ENCODE results near the gene PALD1.

PALD1 gene

DNA sequence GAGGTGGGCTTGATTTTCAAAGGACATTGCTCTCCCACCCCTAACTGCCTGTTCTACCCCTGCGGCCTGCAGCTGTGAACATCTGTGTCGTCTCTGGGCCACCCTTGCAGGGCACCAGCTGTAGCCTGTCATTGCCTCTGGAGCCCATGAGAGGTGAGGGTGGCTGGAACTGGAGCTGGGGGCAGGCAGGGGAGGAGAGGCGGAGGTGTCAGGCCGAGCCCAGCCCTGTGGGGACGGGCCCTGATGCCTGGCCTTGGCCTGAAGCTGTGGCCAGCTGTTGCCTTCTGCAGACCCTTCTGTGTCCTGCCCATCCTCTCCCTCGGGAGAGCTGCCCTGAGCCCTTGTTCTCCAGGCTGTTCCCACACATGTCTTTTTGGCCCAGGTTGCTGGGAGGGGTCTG is 44.5 kb downstream of the PALD1 start:
- H3K4me3 ChIP-seq (IDR thresholded peaks at IDR 0.05; ENCODE audit: insufficient read depth, low read depth, low read length) = no peak overlapping the region
- H3K27me3 ChIP-seq (ENCODE audit: insufficient read depth, low read depth) = no peaks in the 10 kb centered on the region
- no peak overlapping the region for H3K27ac ChIP-seq
- H2AFZ ChIP-seq (ENCODE audit: low read depth) = no peak overlapping the region
- H3K36me3 ChIP-seq (ENCODE audit: insufficient read depth) = no peaks in the 10 kb centered on the region
- H4K20me1 ChIP-seq (ENCODE audit: insufficient read depth) = no peaks in the 10 kb centered on the region
- TF ChIP-seq CTCF (conservative IDR thresholded peaks at IDR 0.05; ENCODE audit: low read depth, low read length) = no peak
- no peak overlapping the region for H3K9ac ChIP-seq
- H3K79me2 ChIP-seq (ENCODE audit: insufficient read depth, low read depth) = no peaks in the 10 kb centered on the region
- no peaks in the 10 kb centered on the region for H3K4me1 ChIP-seq (ENCODE audit: low read depth, poor library complexity, severe bottlenecking)
- no peak overlapping the region for H3K4me2 ChIP-seq

DNA sequence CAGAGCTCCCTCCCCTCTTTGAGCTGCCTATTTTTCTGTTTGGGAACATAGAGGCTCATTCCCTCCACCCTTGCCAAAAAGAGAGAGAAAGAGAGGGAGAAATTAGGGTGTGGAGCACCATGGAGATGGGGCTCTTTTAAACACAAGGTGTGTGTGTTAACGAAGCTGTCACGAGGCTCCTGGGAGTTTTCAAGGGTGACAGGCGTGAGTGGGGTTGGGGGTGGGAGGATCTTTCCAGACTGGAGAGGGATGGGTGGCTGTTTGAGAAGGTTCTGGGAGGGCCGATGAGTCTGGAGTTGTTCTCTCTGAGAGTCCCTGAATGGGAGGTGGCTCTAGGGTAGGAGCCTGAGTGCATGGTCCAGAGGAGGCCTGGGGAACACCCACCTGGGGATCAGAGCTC is 45.0 kb downstream of the PALD1 start:
- Histone ChIP-seq H3K4me1 (ENCODE audit: low read depth, poor library complexity, severe bottlenecking) (no peaks in the 10 kb centered on the region), H2AFZ (ENCODE audit: low read depth) (no peak overlapping the region), H3K4me2 (no peak overlapping the region), H3K4me3 (IDR thresholded peaks at IDR 0.05; ENCODE audit: insufficient read depth, low read depth, low read length) (no peak overlapping the region), H3K36me3 (ENCODE audit: insufficient read depth) (no peaks in the 10 kb centered on the region), H3K9ac (no peak overlapping the region), H3K27me3 (ENCODE audit: insufficient read depth, low read depth) (no peaks in the 10 kb centered on the region), H4K20me1 (ENCODE audit: insufficient read depth) (no peaks in the 10 kb centered on the region), H3K27ac (no peak overlapping the region), H3K79me2 (ENCODE audit: insufficient read depth, low read depth) (no peaks in the 10 kb centered on the region)
- TF ChIP-seq CTCF (conservative IDR thresholded peaks at IDR 0.05; ENCODE audit: low read depth, low read length) = no peak

GRCh38 chr10:70528314-70528713 is 49.7 kb downstream of the PALD1 start:
- H2AFZ ChIP-seq (ENCODE audit: low read depth) = no peak overlapping the region
- no peaks in the 10 kb centered on the region for H4K20me1 ChIP-seq (ENCODE audit: insufficient read depth)
- H3K36me3 ChIP-seq (ENCODE audit: insufficient read depth) = no peaks in the 10 kb centered on the region
- H3K27me3 ChIP-seq (ENCODE audit: insufficient read depth, low read depth) = no peaks in the 10 kb centered on the region
- no peak for TF ChIP-seq CTCF (conservative IDR thresholded peaks at IDR 0.05; ENCODE audit: low read depth, low read length)
- no peak overlapping the region for H3K9ac ChIP-seq
- H3K4me3 ChIP-seq (IDR thresholded peaks at IDR 0.05; ENCODE audit: insufficient read depth, low read depth, low read length) = no peak overlapping the region
- no peaks in the 10 kb centered on the region for H3K4me1 ChIP-seq (ENCODE audit: low read depth, poor library complexity, severe bottlenecking)
- H3K4me2 ChIP-seq = no peak overlapping the region
- no peak overlapping the region for H3K27ac ChIP-seq
- no peaks in the 10 kb centered on the region for H3K79me2 ChIP-seq (ENCODE audit: insufficient read depth, low read depth)

DNA sequence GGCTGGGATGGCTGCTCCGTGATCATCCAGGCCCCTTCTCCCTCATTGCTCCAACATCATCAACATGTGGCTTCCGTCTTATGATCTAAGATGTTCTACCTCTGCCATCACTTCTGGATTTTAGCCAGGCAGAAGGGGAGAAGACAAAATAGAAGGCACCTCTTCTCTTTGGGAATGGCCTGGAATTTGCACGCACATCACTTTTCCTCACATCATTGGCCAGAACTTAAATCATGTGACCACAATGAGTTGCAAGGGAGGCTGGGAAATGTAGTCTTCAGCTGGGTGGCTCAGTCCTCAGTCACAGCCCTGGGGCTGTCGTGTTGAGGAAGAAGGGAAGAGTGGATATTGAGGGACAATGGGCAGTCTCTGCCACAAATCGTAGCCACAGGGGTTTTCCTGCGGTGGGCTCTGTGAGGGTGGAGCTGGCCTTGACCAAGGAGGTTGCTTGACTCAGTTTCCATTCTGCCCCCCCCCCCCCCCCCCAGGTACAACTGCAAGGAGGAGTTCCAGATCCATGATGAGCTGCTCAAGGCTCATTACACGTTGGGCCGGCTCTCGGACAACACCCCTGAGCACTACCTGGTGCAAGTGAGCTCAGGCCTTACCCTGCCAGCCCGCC is 50.3 kb downstream of the PALD1 start:
- no peak for TF ChIP-seq CTCF (conservative IDR thresholded peaks at IDR 0.05; ENCODE audit: low read depth, low read length)
- Histone ChIP-seq H3K9ac (no peak overlapping the region), H2AFZ (ENCODE audit: low read depth) (no peak overlapping the region), H3K27me3 (ENCODE audit: insufficient read depth, low read depth) (no peaks in the 10 kb centered on the region), H3K36me3 (ENCODE audit: insufficient read depth) (no peaks in the 10 kb centered on the region), H3K79me2 (ENCODE audit: insufficient read depth, low read depth) (no peaks in the 10 kb centered on the region), H4K20me1 (ENCODE audit: insufficient read depth) (no peaks in the 10 kb centered on the region), H3K4me2 (no peak overlapping the region), H3K27ac (no peak overlapping the region), H3K4me1 (ENCODE audit: low read depth, poor library complexity, severe bottlenecking) (no peaks in the 10 kb centered on the region), H3K4me3 (IDR thresholded peaks at IDR 0.05; ENCODE audit: insufficient read depth, low read depth, low read length) (no peak overlapping the region)

All from KMS-11 (cell line).